NCI-H128 (cell line): ENCODE results near the gene SMOC1.

Source experiments
- DNase-seq: peaks from one replicate; lab custom pipeline; 2025; ENCODE audit not compliant: unreplicated experiment; lab: John Stamatoyannopoulos, UW

Gene SMOC1, protein sequence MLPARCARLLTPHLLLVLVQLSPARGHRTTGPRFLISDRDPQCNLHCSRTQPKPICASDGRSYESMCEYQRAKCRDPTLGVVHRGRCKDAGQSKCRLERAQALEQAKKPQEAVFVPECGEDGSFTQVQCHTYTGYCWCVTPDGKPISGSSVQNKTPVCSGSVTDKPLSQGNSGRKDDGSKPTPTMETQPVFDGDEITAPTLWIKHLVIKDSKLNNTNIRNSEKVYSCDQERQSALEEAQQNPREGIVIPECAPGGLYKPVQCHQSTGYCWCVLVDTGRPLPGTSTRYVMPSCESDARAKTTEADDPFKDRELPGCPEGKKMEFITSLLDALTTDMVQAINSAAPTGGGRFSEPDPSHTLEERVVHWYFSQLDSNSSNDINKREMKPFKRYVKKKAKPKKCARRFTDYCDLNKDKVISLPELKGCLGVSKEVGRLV

GRCh38 chr14:69879175-69880043, at the start of gene SMOC1:
Gene SMOC1, plus strand, starts transcription at chr14:69879416. Its CDS starts 263 bp downstream, at chr14:69879679.
- peak; percentile 16 for DNase-seq

- DNase-seq, result no peak
Observed at GRCh38 chr14:69838881-69839416, 40.3 kb upstream of the SMOC1 start.

DNA sequence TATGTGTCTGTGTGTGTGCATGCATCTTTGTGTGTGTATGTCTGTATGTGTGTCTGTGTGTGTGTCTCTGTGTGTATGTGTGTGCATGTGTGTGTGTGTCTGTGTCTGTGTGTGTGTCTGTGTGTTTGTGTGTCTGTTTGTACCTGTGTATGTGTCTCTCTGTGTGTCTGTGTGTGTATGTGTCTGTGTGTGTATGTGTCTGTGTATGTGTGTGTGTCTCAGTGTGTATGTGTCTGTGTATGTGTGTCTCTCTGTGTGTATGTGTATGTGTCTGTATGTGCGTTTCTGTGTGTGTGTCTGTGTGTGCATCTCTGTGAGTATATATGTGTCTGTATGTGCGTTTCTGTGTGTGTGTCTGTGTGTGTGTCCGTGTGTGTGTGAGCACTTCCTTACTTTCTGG, 39.6 kb upstream of the SMOC1 start:
- no peak for DNase-seq

DNA sequence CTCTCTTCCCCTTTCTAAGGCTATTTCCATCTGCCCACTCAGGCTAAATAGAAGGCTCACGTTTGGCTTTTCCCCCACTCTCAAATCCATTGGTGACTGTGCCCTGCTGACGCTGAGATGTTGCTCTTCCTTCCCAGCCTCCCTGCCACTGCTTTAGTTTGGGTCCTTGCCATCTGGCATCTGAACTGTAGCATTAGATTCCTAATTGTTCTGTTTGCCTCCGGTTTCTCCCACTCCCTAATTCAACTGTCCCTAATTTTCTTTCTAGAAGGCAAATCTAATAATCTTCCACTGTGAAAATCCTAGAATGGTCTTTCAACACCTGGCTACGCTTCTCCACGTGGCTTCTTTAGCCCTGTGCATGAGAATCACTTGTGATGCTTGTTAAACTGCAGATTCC, 37.6 kb upstream of the SMOC1 start:
- DNase-seq, result no peak

DNA sequence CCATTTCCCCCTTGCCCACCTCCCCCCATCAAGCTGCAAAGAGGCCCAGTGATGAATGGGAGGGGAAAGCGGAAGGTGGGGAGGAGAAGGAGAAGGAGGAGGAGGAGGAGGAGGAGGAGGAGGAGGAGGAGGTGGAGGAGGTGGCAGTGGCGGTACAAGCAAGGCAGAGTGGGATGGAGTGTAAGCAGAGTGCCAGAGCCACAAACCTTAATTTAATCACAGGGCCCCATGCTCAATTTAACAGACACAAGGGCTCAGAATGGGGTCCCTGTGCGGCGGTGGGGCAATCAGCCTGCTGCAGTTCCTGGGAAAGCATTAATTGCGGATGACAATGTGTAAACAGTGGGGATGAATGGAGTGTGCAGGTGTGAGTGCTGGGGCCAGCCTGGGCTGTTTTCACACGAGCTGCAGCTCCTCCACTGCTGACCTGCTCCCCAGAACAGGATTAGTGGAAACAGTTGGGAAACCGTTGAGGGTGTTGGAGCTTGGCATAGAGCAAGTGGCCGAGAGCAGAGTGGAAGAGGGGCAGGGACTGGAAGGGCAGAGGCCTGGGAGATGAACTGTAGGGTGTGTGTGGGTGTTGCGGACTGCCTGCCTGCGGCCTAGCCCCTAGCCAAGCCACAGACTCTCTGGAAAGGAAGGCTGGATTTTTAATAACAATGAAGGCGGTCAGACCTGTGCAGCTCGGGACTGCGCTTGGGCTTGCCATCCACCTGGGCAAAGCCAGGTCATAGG, 36.4 kb upstream of the SMOC1 start:
- no peak for DNase-seq

- no peak for DNase-seq
Observed at GRCh38 chr14:69844171-69844570, 35.0 kb upstream of the SMOC1 start.

DNA sequence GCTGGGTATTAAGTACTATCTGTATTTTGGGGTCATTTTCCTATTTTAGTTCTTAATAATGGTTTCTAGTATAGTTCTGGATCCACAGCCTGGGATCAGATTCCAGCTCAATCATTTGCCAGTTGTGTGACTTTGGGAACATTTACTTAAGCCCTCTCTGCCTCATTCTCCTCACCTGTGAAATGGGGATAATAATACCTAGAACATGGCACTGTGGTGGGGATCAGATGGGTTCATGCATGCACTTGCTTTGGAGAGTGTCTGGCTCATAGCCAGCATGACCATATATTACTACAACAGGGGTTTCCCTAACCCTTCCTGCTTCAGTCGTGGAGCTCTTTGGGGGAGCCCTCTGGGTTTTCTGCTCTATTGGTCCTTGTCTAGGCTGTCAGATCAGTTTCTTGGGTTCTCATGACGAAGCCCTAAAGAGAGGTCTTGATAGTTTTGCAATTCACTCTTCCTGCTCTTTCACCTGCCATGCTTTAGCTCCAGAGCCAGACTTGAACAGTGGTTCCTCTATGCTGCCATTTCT, 34.1 kb upstream of the SMOC1 start:
- DNase-seq, result no peak

- DNase-seq, result no peak
Observed at GRCh38 chr14:69845787-69846186, 33.4 kb upstream of the SMOC1 start.

GRCh38 chr14:69848156-69848555, 31.1 kb upstream of the SMOC1 start:
- no peak for DNase-seq

- no peak for DNase-seq
Observed at GRCh38 chr14:69848903-69849391, 30.3 kb upstream of the SMOC1 start.

GRCh38 chr14:69850086-69850735, 29.0 kb upstream of the SMOC1 start:
- no peak for DNase-seq

DNA sequence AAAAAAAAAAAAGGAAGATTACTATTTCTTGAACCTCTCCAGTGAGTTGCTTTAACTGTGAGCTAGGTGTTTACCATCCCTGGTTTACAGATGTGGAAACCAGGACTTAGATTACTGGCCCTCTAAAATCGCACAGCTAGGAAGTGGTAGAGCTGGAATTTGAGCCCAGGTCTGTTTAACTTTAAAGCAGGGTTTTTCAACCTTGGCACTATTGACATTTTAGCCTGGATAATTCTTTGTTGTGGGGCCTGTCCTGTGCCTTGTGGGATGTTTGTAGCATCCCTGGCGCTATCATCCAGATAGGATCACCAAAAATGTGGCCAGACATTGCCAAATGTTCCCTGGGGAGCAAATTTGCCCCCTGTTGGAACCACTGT, 28.5 kb upstream of the SMOC1 start:
- DNase-seq, result no peak

- no peak for DNase-seq
Observed at GRCh38 chr14:69852531-69853321, 26.5 kb upstream of the SMOC1 start.

DNA sequence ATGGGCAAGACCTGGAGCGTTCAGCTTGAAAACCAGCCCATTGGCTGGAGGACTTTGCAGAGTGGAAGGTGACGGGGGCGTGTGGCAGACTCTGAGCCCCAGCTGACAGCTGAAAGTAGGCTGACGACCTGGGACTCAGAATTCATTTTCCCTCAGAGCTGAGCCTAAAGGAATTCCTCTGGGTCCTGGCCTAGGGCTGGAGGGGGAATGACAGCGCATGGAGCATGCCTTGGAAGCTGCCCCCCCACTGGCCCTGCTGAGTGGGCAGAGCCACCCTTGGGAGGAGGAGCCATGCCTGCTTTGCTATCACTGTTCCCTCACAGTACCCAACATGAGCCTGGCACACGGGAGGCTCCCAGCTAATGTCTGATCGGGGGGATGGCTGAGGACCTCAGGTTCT, 25.4 kb upstream of the SMOC1 start:
- no peak for DNase-seq

GRCh38 chr14:69854598-69854997, 24.6 kb upstream of the SMOC1 start:
- DNase-seq, result no peak

DNA sequence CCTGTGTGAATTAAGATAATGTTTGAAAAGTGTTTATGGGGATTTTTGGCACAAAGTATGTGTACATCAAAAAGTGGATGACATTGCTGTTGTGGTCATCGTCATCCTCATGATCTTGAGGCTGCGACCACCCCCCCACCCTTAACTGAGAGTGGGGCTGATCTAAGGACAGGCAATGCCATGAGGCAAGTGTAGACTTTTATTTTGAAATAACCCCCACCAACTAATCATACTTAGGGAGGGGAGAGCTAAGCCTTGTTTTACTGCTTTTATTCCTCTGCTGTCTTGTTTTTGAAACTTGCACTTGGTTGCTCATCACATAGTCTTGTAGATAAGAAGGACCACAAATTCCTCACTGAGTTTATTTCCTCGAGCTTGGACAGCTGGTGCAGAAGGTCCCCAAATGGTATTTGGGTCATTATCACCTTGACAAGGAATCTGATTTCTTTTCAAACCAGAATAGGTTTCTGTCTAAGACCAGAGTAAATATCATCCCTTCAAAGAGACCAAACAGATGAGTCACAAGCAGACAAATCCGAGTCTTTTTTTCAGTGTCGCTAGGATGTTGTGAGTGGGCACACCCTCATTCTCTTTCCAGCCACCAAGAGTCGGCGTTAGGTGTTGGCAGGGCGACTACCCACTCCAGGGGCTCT, 23.9 kb upstream of the SMOC1 start:
- no peak for DNase-seq

GRCh38 chr14:69858801-69859200, 20.4 kb upstream of the SMOC1 start:
- DNase-seq, result no peak

GRCh38 chr14:69859591-69859990, 19.6 kb upstream of the SMOC1 start:
- DNase-seq, result no peak

- DNase-seq, result no peak
Observed at GRCh38 chr14:69860221-69860620, 19.0 kb upstream of the SMOC1 start.
